Upper lobe of left lung (tissue), 6 donors: ENCODE results near the gene VPS8. TPM values are rescaled to one million over a fixed set of nuclear protein-coding genes. Genes with fewer than 3 reads are reported as not detected.

Source experiments
- ATAC-seq, 2 donors: fragments of 200-7000 bp; cut with Tn5 transposase; one replicate each; pipeline ENCODE4 v1.9.1; 2022; ENCODE audit warnings: mild to moderate bottlenecking in 2 of 2, moderate library complexity in 2 of 2; ENCODE audit not compliant: low FRiP score in 2 of 2
- DNase-seq, 2 donors: peaks; one replicate each; pipeline ENCODE4 v3.0.0-alpha.2; 2019 to 2020
- H3K27ac ChIP-seq, 4 donors: fragments of 200-600 bp; sonication (generic); one replicate each; pipeline ENCODE4 v1.5.1; 2016 to 2019
- H3K27me3 ChIP-seq, 4 donors: fragments of 200-600 bp; sonication (generic); one replicate each; pipeline ENCODE4 v1.5.1; 2017 to 2019
- H3K36me3 ChIP-seq, 4 donors: fragments of 200-600 bp; sonication (generic); one replicate each; pipeline ENCODE4 v1.5.1; 2016 to 2019
- H3K4me1 ChIP-seq, 4 donors: fragments of 200-600 bp; sonication (generic); one replicate each; pipeline ENCODE4 v1.5.1; 2018 to 2019
- H3K4me3 ChIP-seq, 4 donors: fragments of 200-600 bp; sonication (generic); one replicate each; pipeline ENCODE4 v1.5.1; 2017 to 2019; ENCODE audit warnings: mild to moderate bottlenecking in 2 of 4, moderate library complexity in 1 of 4
- H3K9me3 ChIP-seq, 4 donors: fragments of 200-600 bp; sonication (generic); one replicate each; pipeline ENCODE4 v1.5.1; 2018 to 2019
- EP300 ChIP-seq, 4 donors: sonication (generic); formaldehyde crosslinking; IDR thresholded peaks; one replicate each; pipeline ENCODE4 v1.5.1; 2017; ENCODE audit warnings: antibody characterized with exemption in 4 of 4, control low read depth in 2 of 4
- POLR2A ChIP-seq, 4 donors: fragments of 450-650 bp; IDR thresholded peaks; one replicate each; pipeline ENCODE4 v1.5.1; 2016 to 2017; ENCODE audit warnings: antibody characterized with exemption in 4 of 4, mild to moderate bottlenecking in 2 of 4
- POLR2AphosphoS5 ChIP-seq, 2 donors: sonication (generic); formaldehyde crosslinking; IDR thresholded peaks; one replicate each; pipeline ENCODE4 v1.5.1; 2017; ENCODE audit warnings: antibody characterized with exemption in 2 of 2
- WGBS, 2 donors: methylation state at CpG; one replicate each; pipeline ENCODE4 v1.1.5; 2017 to 2018; 5-methylcytosine and 5-hydroxymethylcytosine counted together
- total RNA-seq, 6 donors: library from RNA; depleted of rRNA in 4 of 6; stranded (reverse); fragments of >200 nt in 4 of 6; gene quantifications; one replicate each; pipeline versions ENCODE4 v1.1.0 to v1.2.1, GENCODE V29; 2016 to 2021
- TF ChIP-seq, protein P1 (sequence below), 6 experiments: fragments of 450-650 bp in 4 of 6; fragments of 200-600 bp in 2 of 6; sonication (generic) in 2 of 6; IDR thresholded peaks; one replicate each; pipeline ENCODE4 v1.5.1; 2016 to 2019; ENCODE audit warnings: antibody characterized with exemption in 6 of 6
- donor health status: DM: no; HTN: no; CAD: no; lungs with moderate emphysema.
- donor health status: DM: no; HTN: yes; CAD: no; lungs with severe emphysema.

The VPS8 gene
- total RNA-seq, 6 donors from 2014 or later = 50.9 to 147 (median 61.5) TPM

DNA sequence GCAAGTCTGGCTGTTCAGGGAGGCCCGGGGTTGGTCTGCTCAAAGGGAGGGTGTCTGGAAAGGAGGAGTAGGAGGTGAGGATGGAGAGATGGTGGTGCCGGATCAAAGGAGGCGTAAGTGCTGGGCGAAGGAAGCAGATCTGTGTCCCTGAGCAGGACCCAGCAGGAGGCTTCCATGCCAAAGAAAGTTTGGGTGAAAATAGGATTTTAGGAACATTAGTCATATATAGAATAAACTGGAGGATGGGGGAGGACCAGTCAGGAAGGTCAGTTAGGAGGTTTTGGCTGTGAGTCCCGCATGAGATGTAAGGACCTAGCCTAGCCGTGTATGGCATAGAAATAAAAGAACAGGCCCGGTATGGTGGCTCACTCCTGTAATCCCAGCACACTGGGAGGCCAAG lies 28.6 kb upstream of the VPS8 start:
- no peak for TF ChIP-seq EP300 (IDR thresholded peaks at IDR 0.05)
- TF ChIP-seq POLR2A (IDR thresholded peaks at IDR 0.05) = no peak
- TF ChIP-seq, protein P1, sequence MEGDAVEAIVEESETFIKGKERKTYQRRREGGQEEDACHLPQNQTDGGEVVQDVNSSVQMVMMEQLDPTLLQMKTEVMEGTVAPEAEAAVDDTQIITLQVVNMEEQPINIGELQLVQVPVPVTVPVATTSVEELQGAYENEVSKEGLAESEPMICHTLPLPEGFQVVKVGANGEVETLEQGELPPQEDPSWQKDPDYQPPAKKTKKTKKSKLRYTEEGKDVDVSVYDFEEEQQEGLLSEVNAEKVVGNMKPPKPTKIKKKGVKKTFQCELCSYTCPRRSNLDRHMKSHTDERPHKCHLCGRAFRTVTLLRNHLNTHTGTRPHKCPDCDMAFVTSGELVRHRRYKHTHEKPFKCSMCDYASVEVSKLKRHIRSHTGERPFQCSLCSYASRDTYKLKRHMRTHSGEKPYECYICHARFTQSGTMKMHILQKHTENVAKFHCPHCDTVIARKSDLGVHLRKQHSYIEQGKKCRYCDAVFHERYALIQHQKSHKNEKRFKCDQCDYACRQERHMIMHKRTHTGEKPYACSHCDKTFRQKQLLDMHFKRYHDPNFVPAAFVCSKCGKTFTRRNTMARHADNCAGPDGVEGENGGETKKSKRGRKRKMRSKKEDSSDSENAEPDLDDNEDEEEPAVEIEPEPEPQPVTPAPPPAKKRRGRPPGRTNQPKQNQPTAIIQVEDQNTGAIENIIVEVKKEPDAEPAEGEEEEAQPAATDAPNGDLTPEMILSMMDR (IDR thresholded peaks at IDR 0.05) = no peak
- no peak for TF ChIP-seq POLR2AphosphoS5 (IDR thresholded peaks at IDR 0.05)
- no peak for DNase-seq
- no peaks in the 10 kb centered on the region for H3K27me3 ChIP-seq
- 90 to 93% methylated on average over 7 of the region's 7 CpGs for WGBS, 2 donors
- no peak for ATAC-seq
- H3K36me3 ChIP-seq = no peaks in the 10 kb centered on the region
- H3K27ac ChIP-seq = no peak overlapping the region
- no peaks in the 10 kb centered on the region for H3K9me3 ChIP-seq
- H3K4me3 ChIP-seq = no peak overlapping the region
- H3K4me1 ChIP-seq = peaks cover 10 to 14% (median 13%) of the 10 kb centered on the region in 4 donors

DNA sequence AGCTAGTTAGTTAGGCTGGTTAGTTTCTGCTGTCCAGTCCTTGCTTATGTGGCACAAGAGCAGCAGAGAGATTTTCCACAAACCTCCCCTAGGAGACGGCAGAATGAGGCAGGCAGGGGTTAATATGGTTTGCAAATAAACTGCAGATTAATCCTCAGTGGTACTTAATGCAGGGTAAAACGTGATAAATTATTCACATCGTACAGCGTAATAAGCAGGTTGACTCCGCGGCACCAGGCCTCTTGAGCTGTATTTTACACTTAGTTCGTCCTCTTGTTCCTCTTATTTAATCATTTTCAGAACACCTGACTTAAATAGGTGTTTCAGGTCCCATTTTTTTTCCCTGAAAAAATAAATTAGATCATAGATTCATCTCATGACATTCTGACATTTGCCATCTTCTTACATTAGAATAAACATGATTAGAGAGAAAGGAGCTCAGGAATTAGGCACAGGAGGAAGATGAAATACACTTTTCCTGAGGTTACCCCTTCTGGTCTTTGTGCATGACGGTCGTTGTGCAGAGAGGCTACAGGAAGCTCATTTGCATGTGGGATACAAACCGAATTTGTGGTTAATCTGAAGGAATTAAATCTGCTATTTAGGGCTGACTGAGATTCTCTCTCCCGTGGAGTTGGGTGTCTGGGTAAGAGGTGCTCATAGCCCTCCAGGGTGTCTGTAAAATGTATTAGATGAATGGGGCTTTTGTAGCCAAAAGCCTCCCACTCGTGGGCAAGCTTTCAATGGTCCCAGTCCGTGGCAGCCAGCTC lies 27.1 kb upstream of the VPS8 start:
- Histone ChIP-seq H3K27me3 (no peaks in the 10 kb centered on the region), H3K4me3 (no peak overlapping the region), H3K4me1 (peaks cover 10 to 14% (median 13%) of the 10 kb centered on the region in 4 donors), H3K27ac (no peak overlapping the region), H3K36me3 (no peaks in the 10 kb centered on the region), H3K9me3 (no peaks in the 10 kb centered on the region)
- WGBS, 2 donors = 56 to 63% methylated on average over 13 of the region's 13 CpGs
- DNase-seq = no peak
- TF ChIP-seq POLR2A (IDR thresholded peaks at IDR 0.05) (no peak), POLR2AphosphoS5 (IDR thresholded peaks at IDR 0.05) (no peak), EP300 (IDR thresholded peaks at IDR 0.05) (no peak)
- TF ChIP-seq, protein P1 (IDR thresholded peaks at IDR 0.05) = no peak
- ATAC-seq = no peak

DNA sequence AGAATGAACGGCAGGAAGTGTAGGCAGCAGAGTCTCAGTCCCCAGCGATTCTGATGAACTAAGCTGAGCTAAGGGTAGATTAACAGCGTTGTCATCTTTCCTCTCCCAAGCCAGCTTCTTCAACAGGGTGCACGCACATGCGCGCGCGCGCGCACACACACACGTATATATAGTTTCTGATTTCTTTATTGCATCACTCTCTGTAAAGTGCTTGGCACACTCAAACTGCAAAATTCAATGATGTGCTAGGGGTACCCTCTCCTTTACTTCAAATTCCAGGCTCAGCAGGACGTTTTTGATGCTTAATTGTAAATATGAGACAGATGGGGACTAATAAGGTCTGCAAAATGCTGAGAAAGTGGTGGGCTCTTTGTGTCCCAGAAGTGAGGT lies 26.1 kb upstream of the VPS8 start:
- ATAC-seq = peak in 1 of 2 donors; percentile 28

DNA sequence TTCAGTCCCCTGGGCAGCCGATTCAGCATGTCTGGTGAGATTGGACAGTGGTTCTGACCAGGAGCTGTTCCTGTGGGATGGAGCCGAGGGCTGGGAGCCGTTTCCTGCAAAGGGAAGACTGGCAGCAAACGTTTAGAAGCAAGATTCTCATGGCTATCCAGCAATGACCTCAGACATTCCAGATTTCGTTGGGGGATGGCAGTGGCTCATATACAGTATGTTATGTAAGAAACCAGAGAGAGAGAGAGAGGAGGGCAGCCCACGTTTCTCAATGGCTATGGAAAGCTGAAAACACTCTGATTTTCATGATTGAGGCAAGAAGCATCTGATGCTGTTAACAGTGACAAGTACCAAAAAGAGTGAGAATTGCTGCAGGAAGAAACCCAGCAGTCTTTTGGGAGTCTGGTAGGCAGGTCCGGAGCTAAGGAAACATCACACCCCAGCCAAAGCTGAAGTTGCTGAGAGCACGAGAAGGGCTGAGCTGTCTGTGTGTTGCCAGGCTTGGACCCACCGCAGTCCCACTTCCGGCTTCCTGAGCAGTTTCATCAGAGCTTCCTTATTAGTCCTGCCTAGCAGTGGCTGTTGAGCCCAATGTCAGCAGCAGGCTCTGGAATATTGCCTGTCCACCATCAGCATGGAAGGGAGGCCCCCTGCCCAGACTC lies 25.6 kb upstream of the VPS8 start:
- DNase-seq (peak in 1 of 2 donors; percentile 73), ATAC-seq (peak; percentile 73 to 90)
- Histone ChIP-seq H3K27ac (peak overlapping the region in 1 of 4 donors; percentile 6), H3K36me3 (no peaks in the 10 kb centered on the region), H3K4me3 (no peak overlapping the region), H3K4me1 (peaks cover 10 to 14% (median 13%) of the 10 kb centered on the region in 4 donors), H3K9me3 (no peaks in the 10 kb centered on the region), H3K27me3 (no peaks in the 10 kb centered on the region)
- TF ChIP-seq EP300 (IDR thresholded peaks at IDR 0.05) = no peak
- TF ChIP-seq, protein P1 (IDR thresholded peaks at IDR 0.05) = no peak
- no peak for TF ChIP-seq POLR2AphosphoS5 (IDR thresholded peaks at IDR 0.05)
- TF ChIP-seq POLR2A (IDR thresholded peaks at IDR 0.05) = no peak
- 25 to 26% methylated on average over 7 to 10 of the region's 10 CpGs for WGBS, 2 donors

More for the DNA sequence above, 26.1 kb upstream of the VPS8 start:
- peaks cover 10 to 14% (median 13%) of the 10 kb centered on the region in 4 donors for H3K4me1 ChIP-seq
- DNase-seq = peak in 1 of 2 donors; percentile 74
- WGBS, 2 donors = 68 to 77% methylated on average over 12 of the region's 12 CpGs
- H3K27me3 ChIP-seq = no peaks in the 10 kb centered on the region
- no peak overlapping the region for H3K4me3 ChIP-seq
- H3K36me3 ChIP-seq = no peaks in the 10 kb centered on the region
- no peak for TF ChIP-seq EP300 (IDR thresholded peaks at IDR 0.05)
- TF ChIP-seq POLR2A (IDR thresholded peaks at IDR 0.05) = no peak
- no peak for TF ChIP-seq POLR2AphosphoS5 (IDR thresholded peaks at IDR 0.05)
- H3K9me3 ChIP-seq = no peaks in the 10 kb centered on the region
- H3K27ac ChIP-seq = no peak overlapping the region

DNA sequence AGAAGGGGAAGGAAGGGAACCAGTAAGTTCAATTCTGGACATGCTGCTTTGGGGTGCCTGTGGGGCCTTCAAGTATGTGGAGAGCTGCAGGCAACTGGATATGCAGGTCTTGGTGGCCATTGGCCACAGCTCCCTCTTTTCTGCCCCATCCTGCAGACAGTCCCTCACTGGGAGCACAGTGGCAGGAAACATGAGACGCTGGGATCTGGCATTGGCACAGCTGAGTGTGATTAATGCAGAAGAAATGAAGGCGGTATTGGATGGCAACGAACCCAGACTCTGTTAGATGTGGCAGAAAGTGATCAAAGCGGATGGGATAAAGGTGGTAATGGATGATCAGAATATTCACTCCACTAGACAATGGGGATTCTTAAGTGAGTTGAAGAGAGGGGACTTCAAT lies 23.2 kb upstream of the VPS8 start:
- DNase-seq (no peak), ATAC-seq (no peak)
- Histone ChIP-seq H3K4me3 (no peak overlapping the region), H3K27me3 (no peaks in the 10 kb centered on the region), H3K27ac (no peak overlapping the region), H3K9me3 (no peaks in the 10 kb centered on the region), H3K4me1 (peaks cover 10 to 14% (median 13%) of the 10 kb centered on the region in 4 donors), H3K36me3 (no peaks in the 10 kb centered on the region)
- WGBS, 2 donors = 80 to 86% methylated on average over 4 of the region's 4 CpGs
- TF ChIP-seq POLR2A (IDR thresholded peaks at IDR 0.05) (no peak), POLR2AphosphoS5 (IDR thresholded peaks at IDR 0.05) (no peak), EP300 (IDR thresholded peaks at IDR 0.05) (no peak)
- TF ChIP-seq, protein P1 (IDR thresholded peaks at IDR 0.05) = no peak
